ENCODE measurements around the gene ATF3.

ATF3 gene, protein sequence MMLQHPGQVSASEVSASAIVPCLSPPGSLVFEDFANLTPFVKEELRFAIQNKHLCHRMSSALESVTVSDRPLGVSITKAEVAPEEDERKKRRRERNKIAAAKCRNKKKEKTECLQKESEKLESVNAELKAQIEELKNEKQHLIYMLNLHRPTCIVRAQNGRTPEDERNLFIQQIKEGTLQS

DNA sequence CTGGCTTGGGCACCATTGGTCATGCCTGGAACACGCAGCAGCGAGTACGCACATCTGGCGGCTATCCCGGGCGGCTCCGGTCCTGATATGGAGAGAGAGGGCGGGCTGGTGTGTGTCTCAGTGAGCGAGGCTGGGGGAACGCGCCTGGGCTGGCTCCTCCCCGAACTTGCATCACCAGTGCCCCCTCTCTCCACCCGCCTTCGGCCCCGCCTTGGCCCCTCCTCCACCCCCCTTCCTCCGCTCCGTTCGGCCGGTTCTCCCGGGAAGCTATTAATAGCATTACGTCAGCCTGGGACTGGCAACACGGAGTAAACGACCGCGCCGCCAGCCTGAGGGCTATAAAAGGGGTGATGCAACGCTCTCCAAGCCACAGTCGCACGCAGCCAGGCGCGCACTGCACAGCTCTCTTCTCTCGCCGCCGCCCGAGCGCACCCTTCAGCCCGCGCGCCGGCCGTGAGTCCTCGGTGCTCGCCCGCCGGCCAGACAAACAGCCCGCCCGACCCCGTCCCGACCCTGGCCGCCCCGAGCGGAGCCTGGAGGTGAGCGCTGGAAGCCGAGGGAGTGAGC, at the start of gene ATF3:
Gene ATF3, plus strand, starts transcription at position 370 of the 567 bp plus-strand sequence. CDS start 6,261 bp downstream, outside the sequence.
- peak; percentile 91 to 92 for DNase-seq

GRCh38 chr1:212559929-212560328, 48.6 kb upstream of the ATF3 start:
- DNase-seq, result no peak

DNA sequence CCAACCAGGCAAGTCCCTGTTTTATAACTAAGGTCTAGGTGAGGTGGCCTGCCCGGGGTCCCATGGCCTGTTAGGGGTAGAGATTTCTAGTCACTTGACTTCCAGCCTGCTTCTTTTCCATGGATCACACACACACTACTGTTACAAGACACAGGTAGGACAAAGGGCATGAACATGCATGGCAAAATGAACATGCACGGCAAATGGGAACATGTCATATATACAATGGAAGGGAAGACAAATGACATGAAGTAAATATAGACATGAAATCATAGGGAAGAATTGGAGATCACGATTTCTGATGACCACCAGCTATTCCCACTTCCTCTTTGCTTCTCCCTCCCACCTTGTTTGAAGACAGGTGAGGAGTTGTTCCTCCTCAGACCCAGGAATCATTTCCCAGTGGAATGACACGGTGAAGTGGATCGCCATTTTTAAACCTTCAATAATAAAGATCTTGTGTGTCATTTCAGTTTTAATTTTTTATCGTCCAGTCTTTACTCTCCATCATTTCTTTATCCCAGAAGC, 47.6 kb upstream of the ATF3 start:
- no peak for DNase-seq

DNA sequence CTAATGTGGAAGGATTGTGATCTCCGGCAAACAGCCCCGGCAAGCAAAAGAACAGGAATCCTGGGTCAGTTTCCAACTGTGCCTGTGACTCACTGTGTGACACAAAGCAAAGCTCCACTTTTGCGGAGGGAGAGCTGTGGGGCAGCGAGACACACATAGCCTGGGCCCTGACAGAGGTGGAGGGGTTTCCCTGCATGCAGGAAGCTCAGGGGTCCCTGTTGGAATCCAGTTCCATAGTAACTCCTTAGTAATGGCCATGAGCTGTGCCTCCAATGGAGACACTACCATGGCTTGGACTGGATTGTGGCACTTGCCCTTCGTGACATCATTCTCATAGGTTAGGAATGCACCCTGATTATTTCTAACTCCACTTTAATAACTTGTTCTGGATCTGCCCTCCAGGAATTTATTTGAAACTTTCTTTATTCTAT, 47.0 kb upstream of the ATF3 start:
- no peak for DNase-seq

- DNase-seq, result no peak
These were observed 45.8 kb upstream of the ATF3 start for GRCh38 chr1:212562771-212563170.

- no peak for DNase-seq
These were observed 43.5 kb upstream of the ATF3 start for GRCh38 chr1:212565079-212565478.

GRCh38 chr1:212565571-212566305, 42.8 kb upstream of the ATF3 start:
- DNase-seq, result no peak

DNA sequence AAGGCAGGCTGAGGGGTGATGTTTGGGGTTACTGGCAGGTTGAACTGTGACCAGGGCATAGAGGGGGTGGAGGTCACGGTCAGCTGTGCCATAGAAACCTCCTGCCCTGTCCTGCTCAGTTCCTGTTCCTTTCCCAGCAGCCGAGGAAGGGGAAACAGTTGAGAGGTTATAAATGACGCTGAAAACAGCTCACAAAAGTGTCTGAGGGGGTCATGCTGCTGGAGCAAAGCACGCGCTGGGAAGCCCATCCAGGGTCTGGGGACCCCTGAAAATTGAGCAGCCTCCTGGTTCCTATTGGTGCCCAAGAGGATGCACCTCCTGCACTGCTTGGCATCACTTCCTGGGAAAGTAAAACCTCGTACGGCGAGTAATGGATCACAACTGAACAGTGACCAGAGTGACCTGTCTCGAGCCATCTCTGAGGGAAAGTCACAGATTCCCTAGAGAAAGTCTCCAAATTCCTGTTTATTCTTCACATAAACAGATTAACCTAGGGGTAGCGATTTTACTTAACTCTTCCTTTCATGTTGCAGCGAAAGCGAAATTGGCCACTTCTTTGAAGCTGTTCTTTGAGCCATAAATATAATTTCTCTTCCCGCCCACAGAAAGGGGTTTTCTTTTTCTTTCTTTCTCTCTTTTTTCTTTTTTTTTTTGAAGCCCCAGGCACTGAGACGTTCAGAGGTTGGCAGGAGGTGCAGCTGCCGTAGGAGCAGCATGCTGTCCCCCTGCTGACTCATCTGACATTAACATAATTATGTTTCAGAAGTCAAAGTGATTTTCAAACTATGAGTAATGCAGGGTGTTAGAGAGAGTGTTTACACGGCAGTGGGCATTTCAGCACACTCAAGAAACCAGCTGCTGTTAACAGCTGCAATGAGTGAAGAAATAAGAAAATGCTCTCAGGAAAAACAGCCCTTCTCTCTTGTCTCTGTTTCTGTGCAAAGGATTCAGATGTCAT, 41.8 kb upstream of the ATF3 start:
- DNase-seq, result peak; percentile 45 to 47

- no peak for DNase-seq
These were observed 40.9 kb upstream of the ATF3 start for GRCh38 chr1:212567638-212568037.

GRCh38 chr1:212568978-212569537, 39.5 kb upstream of the ATF3 start:
- DNase-seq, result no peak

- DNase-seq, result no peak
These were observed 33.8 kb upstream of the ATF3 start for GRCh38 chr1:212574732-212575131.

- no peak for DNase-seq
These were observed 33.2 kb upstream of the ATF3 start for GRCh38 chr1:212575333-212575732.

- DNase-seq, result no peak
These were observed 30.5 kb upstream of the ATF3 start for GRCh38 chr1:212578041-212578440.

DNA sequence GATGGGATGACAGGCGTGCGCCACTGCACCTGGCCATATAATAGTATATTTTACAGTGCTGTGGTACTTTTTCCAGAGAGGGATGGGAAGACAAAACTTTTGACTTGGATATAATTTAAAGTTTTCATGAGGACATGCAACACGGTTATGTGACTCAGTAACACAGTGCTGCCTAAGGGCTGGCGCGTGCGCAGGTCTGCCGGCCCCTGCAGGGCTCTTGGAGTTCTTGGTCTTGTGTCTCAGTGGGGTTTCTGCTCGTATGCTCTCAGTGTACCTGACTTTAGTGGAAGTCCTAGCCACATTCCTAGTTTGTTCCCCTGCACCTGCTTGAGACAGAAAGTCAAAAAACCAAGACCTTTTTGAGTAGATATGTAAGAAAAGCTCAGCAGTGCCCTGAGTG, 27.5 kb upstream of the ATF3 start:
- DNase-seq, result no peak

DNA sequence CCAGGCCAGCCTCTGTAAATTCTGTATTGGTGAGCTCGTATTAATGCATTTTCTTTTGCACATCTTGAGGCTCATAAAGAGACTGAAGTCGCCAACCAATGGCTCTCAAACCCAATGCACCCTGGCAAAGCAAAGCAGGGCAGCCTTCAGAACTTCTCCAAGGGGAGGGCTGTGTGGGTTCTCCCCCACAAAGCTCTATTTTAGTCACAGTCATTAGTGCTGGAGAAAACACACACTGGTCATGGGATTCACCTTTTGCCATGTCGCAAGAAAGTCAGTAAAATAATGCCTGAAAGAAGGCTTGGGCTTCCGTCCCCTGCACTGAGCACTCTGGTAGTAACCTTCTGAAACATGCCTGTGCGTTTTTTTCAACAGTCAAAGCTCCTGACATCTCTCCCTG, 26.3 kb upstream of the ATF3 start:
- no peak for DNase-seq

GRCh38 chr1:212582808-212583615, 25.5 kb upstream of the ATF3 start:
- DNase-seq, result no peak

DNA sequence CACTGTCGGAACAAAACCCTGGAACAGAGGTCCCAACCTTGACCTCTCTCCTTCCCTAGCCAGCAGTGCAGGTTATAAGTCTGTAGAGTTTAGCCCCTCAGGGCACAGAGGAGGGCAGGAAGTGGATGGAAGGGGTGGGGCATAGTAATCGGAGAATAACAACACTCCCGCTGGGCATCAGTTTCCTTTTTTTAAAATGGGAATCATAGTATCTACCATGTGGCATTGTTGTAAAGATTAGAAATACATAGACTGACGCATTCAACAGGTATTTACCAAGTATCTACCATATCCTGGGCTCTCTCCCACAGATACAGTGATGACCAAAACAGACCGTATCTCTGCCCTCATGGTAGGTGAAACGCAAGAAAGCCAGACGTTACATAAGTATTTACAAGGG, 24.9 kb upstream of the ATF3 start:
- DNase-seq, result no peak

DNA sequence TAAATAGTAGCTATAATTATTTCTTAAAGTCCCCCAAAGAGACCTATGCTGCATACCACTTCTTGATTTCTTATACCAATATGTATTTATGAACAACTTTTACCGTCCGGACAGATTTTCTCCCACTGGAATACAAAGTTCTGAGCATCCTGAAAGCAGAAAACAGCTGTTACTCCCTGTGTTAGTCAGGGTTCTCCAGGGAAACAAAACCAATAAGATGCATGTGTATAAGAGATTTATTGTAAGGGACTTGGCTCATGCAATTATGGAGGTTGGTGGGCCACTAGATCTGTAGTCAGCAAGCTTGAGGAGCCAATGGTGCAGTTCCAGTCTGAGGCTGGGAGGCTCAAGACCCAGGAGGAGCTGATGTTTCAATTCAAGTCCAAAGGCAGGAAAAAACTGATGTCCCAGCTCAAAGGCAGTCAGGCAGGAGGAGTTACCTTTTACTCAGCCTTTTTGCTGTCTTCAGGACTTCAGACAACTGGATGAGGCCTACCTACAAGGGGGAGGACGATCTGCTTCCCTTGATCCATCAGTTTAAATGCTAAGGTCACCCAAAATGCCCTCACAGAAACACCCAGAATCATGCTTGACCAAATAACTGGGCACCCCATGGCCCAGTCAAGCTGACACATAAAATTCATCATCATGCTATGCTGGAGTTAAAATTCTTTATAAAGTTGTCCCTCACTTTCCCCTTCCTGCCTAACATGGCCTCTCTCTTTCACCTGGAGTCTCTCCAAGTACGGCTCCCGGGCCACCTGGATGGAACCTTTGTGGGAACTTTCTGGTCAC, 24.3 kb upstream of the ATF3 start:
- DNase-seq, result no peak

DNA sequence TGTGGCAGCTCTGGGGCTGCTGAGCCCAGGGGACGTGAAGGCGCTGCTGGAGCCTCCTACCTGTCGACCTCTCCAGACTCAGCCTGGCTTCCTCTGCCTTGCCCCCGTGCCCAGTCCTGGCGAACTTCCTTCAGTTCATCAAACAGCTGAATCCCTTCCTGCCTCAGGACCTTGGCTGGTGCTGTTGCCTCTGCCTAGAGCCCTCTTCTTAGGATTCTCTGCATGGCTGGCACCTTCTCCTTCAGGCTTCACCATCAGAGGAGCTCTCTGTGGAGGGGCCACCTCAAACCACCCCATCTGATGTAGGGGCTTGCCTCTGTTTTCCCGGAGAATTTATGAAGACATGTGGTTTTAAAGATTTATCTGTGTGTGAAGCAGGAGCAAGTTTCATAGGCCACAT, 23.4 kb upstream of the ATF3 start:
- DNase-seq, result no peak

DNA sequence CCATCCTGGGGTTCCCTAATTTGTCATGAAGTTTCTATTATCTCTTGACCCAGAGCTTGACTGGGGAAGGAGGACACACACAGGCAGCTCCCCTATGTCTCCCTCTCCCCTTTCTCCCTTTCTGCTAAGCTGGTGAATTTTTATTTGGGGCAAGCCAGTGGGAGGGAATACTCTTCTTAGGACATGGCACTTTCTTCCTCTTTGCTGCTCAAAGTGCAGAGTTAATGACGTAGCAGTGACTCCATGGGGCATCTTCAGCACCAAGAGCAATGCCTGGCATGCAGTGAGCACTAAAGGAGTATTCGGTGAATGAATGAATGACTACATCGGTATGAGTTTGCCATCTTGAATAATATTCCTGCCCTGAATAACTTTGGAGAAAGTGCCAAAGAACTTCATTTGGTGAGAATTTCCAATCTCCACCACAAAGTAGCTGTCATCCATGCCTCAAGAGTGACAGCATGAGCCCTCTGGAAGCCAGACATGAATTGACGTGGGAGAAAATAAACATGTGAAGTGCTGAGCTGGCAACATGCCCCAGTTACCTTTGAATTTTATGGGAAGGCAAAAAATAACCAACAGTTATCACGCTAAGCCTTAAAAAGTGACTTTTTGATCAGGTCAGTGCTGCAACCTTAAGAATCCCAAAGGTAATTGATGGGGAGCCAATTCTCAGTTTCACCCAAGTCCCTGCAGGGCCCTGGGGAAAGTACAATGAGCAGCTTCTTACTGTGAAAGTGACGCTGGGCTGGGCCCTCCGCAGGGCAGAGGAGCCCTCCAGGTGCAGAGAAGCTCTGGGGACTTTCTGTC, 22.1 kb upstream of the ATF3 start:
- DNase-seq, result no peak

All from Kasumi-1 (cell line).